Measurements from ENCODE around the gene TDRD6.
"Not testable (repeated sequence)": the region's sequence is repeated elsewhere in the genome, so short reads cannot be mapped to it uniquely, and the experiment has no call there.

The TDRD6 gene

GRCh38 chr6:46688966-46689335 is 1.3 kb downstream of the TDRD6 start:
- FAIRE-seq = no peak

- no peak for FAIRE-seq
Observed at GRCh38 chr6:46689657-46690056, 2.0 kb downstream of the TDRD6 start.

- no peak for FAIRE-seq
Observed at GRCh38 chr6:46690141-46690755, 2.6 kb downstream of the TDRD6 start.

- FAIRE-seq = no peak
Observed at GRCh38 chr6:46690911-46691451, 3.3 kb downstream of the TDRD6 start.

GRCh38 chr6:46699970-46700369 is 12.3 kb downstream of the TDRD6 start:
- no peak for FAIRE-seq

- no peak for FAIRE-seq
Observed at GRCh38 chr6:46704562-46704961, 16.9 kb downstream of the TDRD6 start.

- FAIRE-seq = no peak
Observed at GRCh38 chr6:46706464-46706863, 18.8 kb downstream of the TDRD6 start.

- FAIRE-seq = no peak
Observed at GRCh38 chr6:46711491-46711890, 23.8 kb downstream of the TDRD6 start.

GRCh38 chr6:46715141-46715540 is 27.5 kb downstream of the TDRD6 start:
- no peak for FAIRE-seq

- no peak for FAIRE-seq
Observed at GRCh38 chr6:46719099-46719498, 31.4 kb downstream of the TDRD6 start.

- FAIRE-seq = no peak
Observed at GRCh38 chr6:46720401-46720800, 32.7 kb downstream of the TDRD6 start.

GRCh38 chr6:46729787-46730326 is 42.2 kb downstream of the TDRD6 start:
- FAIRE-seq = no peak

- no peak for FAIRE-seq
Observed at GRCh38 chr6:46730921-46731461, 43.3 kb downstream of the TDRD6 start.

GRCh38 chr6:46733341-46733801 is 45.7 kb downstream of the TDRD6 start:
- no peak for FAIRE-seq

GRCh38 chr6:46734867-46735719 is 47.4 kb downstream of the TDRD6 start, which contains the start of gene PLA2G7:
TSS of gene PLA2G7 (minus strand) at chr6:46735375. CDS start at chr6:46722891, 12,484 bp downstream.
- FAIRE-seq = no peak

- FAIRE-seq = no peak
Observed at GRCh38 chr6:46735720-46736031, 48.0 kb downstream of the TDRD6 start.

GRCh38 chr6:46736906-46737305 is 49.2 kb downstream of the TDRD6 start:
- no peak for FAIRE-seq

- no peak for FAIRE-seq
Observed at GRCh38 chr6:46741482-46741881, 53.8 kb downstream of the TDRD6 start.

GRCh38 chr6:46741910-46742309 is 54.2 kb downstream of the TDRD6 start:
- no peak for FAIRE-seq

GRCh38 chr6:46743425-46744158 is 55.9 kb downstream of the TDRD6 start:
- FAIRE-seq = no peak

GRCh38 chr6:46744159-46744725 is 56.6 kb downstream of the TDRD6 start:
- not testable (repeated sequence) for FAIRE-seq

GRCh38 chr6:46745973-46746372 is 58.3 kb downstream of the TDRD6 start:
- FAIRE-seq = no peak

- no peak for FAIRE-seq
Observed at GRCh38 chr6:46746696-46747095, 59.0 kb downstream of the TDRD6 start, which contains the start of gene ANKRD66. TSS of gene ANKRD66 (plus strand) at chr6:46746933. CDS start at chr6:46751949, 5,016 bp downstream.

Data from TTC549 (cell line).